Measurements from ENCODE around the gene POLE.

POLE gene

GRCh38 chr12:132597333-132598316 lies 89.5 kb downstream of the POLE start:
- DNase-seq (ENCODE audit: low spot score) = no peak

GRCh38 chr12:132596016-132596415 lies 91.1 kb downstream of the POLE start:
- DNase-seq (ENCODE audit: low spot score) = no peak

- no peak for DNase-seq (ENCODE audit: low spot score)
These were observed 92.0 kb downstream of the POLE start for GRCh38 chr12:132595183-132595582.

- DNase-seq (ENCODE audit: low spot score) = peak; percentile 89
These were observed 93.2 kb downstream of the POLE start for GRCh38 chr12:132593938-132594358.

- no peak for DNase-seq (ENCODE audit: low spot score)
These were observed 93.6 kb downstream of the POLE start for GRCh38 chr12:132593521-132593920.

GRCh38 chr12:132593071-132593470 lies 94.1 kb downstream of the POLE start:
- no peak for DNase-seq (ENCODE audit: low spot score)

- no peak for DNase-seq (ENCODE audit: low spot score)
These were observed 94.7 kb downstream of the POLE start for GRCh38 chr12:132592282-132592970.

- DNase-seq (ENCODE audit: low spot score) = no peak
These were observed 95.8 kb downstream of the POLE start for GRCh38 chr12:132591107-132591935.

GRCh38 chr12:132588821-132589669 lies 98.1 kb downstream of the POLE start:
- no peak for DNase-seq (ENCODE audit: low spot score)

- no peak for DNase-seq (ENCODE audit: low spot score)
These were observed 98.8 kb downstream of the POLE start for GRCh38 chr12:132588319-132588718.

- no peak for DNase-seq (ENCODE audit: low spot score)
These were observed 99.4 kb downstream of the POLE start for GRCh38 chr12:132587781-132588180.

GRCh38 chr12:132586929-132587328 lies 100.2 kb downstream of the POLE start:
- no peak for DNase-seq (ENCODE audit: low spot score)

GRCh38 chr12:132585177-132585576 lies 102.0 kb downstream of the POLE start:
- no peak for DNase-seq (ENCODE audit: low spot score)

GRCh38 chr12:132584429-132584828 lies 102.7 kb downstream of the POLE start:
- no peak for DNase-seq (ENCODE audit: low spot score)

GRCh38 chr12:132583736-132584135 lies 103.4 kb downstream of the POLE start:
- DNase-seq (ENCODE audit: low spot score) = no peak

GRCh38 chr12:132583411-132583710 lies 103.8 kb downstream of the POLE start:
- DNase-seq (ENCODE audit: low spot score) = no peak

- DNase-seq (ENCODE audit: low spot score) = no peak
These were observed 104.3 kb downstream of the POLE start for GRCh38 chr12:132582582-132583410.

- DNase-seq (ENCODE audit: low spot score) = no peak
These were observed 105.1 kb downstream of the POLE start for GRCh38 chr12:132582058-132582420.

GRCh38 chr12:132581348-132582057 lies 105.6 kb downstream of the POLE start:
- no peak for DNase-seq (ENCODE audit: low spot score)

GRCh38 chr12:132580701-132581292 lies 106.3 kb downstream of the POLE start:
- DNase-seq (ENCODE audit: low spot score) = no peak
